SU-DHL-6 (cell line): Measurements from ENCODE around the gene RECQL5.

Source experiments
- CTCF ChIP-seq: fragments of 200-600 bp; sonication (generic); IDR thresholded peaks from one replicate; pipeline ENCODE4 v1.5.1; 2017; ENCODE audit warnings: antibody characterized with exemption, mild to moderate bottlenecking, low read length, moderate library complexity; ENCODE audit not compliant: insufficient read depth, poor library complexity, severe bottlenecking
- EZH2phosphoT487 ChIP-seq: fragments of 200-600 bp; sonication (generic), shearing (Covaris generic); conservative IDR thresholded peaks from 2 replicates; pipeline ENCODE4 v1.6.1; 2018; ENCODE audit warnings: mild to moderate bottlenecking, antibody characterized with exemption, low read length, moderate library complexity, mixed read lengths

- no peak for TF ChIP-seq CTCF
- no peak for TF ChIP-seq EZH2phosphoT487
These were observed 25.1 kb upstream of the RECQL5 start for GRCh38 chr17:75691801-75692626.
